Smooth muscle cell (in vitro differentiated cells): ENCODE results near the gene TUBB6. TPM values are rescaled to one million over a fixed set of nuclear protein-coding genes. Genes with fewer than 3 reads are reported as not detected.

ENCODE experiments used
- DNase-seq: peaks from one replicate; lab custom pipeline; 2025; ENCODE audit not compliant: unreplicated experiment; lab: John Stamatoyannopoulos, UW
- H2AFZ ChIP-seq: fragments of 200-600 bp; sonication (generic); 2 replicates; pipeline ENCODE4 v1.6.0; 2016; ENCODE audit warnings: antibody characterized with exemption, low read depth, mild to moderate bottlenecking
- H3F3A ChIP-seq: fragments of 200-600 bp; sonication (generic); 2 replicates; pipeline ENCODE4 v1.6.0; 2017; ENCODE audit warnings: antibody characterized with exemption, low read depth
- H3K27ac ChIP-seq: fragments of 200-600 bp; sonication (generic); 2 replicates; pipeline ENCODE4 v1.5.1; 2016; ENCODE audit warnings: low read depth, mild to moderate bottlenecking
- H3K27me3 ChIP-seq: fragments of 200-600 bp; sonication (generic); 2 replicates; pipeline ENCODE4 v1.6.1; 2016; ENCODE audit warnings: low read depth, mild to moderate bottlenecking
- H3K36me3 ChIP-seq: fragments of 200-600 bp; sonication (generic); 2 replicates; pipeline ENCODE4 v1.5.1; 2016; ENCODE audit warnings: low read depth
- H3K4me1 ChIP-seq: fragments of 200-600 bp; sonication (generic); 2 replicates; pipeline ENCODE4 v1.5.1; 2016; ENCODE audit warnings: low read depth
- H3K4me2 ChIP-seq: fragments of 200-600 bp; sonication (generic); 2 replicates; pipeline ENCODE4 v1.6.0; 2016; ENCODE audit warnings: mild to moderate bottlenecking
- H3K4me3 ChIP-seq: fragments of 200-600 bp; sonication (generic); 2 replicates; pipeline ENCODE4 v1.5.1; 2016; ENCODE audit warnings: mild to moderate bottlenecking
- H3K79me2 ChIP-seq: fragments of 200-600 bp; sonication (generic); 2 replicates; pipeline ENCODE4 v1.6.0; 2016; ENCODE audit warnings: low read depth, mild to moderate bottlenecking
- H3K9ac ChIP-seq: fragments of 200-600 bp; sonication (generic); 2 replicates; pipeline ENCODE4 v1.6.0; 2016; ENCODE audit warnings: low read depth
- H3K9me3 ChIP-seq: fragments of 200-600 bp; sonication (generic); replicated peaks from 2 replicates; pipeline ENCODE4 v1.5.1; 2016; ENCODE audit warnings: low read depth
- H4K20me1 ChIP-seq: fragments of 200-600 bp; sonication (generic); 2 replicates; pipeline ENCODE4 v1.6.0; 2016; ENCODE audit warnings: low read depth
- CTCF ChIP-seq: fragments of 200-600 bp; sonication (generic); IDR thresholded peaks from 2 replicates; pipeline ENCODE4 v1.5.1; 2017; ENCODE audit warnings: borderline replicate concordance, mild to moderate bottlenecking, antibody characterized with exemption; ENCODE audit not compliant: insufficient read depth, poor library complexity, severe bottlenecking
- WGBS: methylation state at CpG from one replicate; pipeline ENCODE4 v1.1.7; 2016; ENCODE audit warnings: low lambda C conversion rate; 5-methylcytosine and 5-hydroxymethylcytosine counted together
- polyA plus RNA-seq: library from polyadenylated mRNA; unstranded; fragments of >200 nt; fragmentation: Nextera tagmentation; extraction: Ambion mirVana; gene quantifications from 2 replicates; pipeline ENCODE4 v1.2.1, GENCODE V29; 2016
- total RNA-seq: library from RNA; depleted of rRNA; stranded (reverse); fragments of >200 nt; gene quantifications from 2 replicates; pipeline ENCODE4 v1.2.3, GENCODE V29; 2014

TUBB6 gene
- total and polyA plus RNA-seq, 2 experiments from 2014 or later = 359 to 460 TPM

DNA sequence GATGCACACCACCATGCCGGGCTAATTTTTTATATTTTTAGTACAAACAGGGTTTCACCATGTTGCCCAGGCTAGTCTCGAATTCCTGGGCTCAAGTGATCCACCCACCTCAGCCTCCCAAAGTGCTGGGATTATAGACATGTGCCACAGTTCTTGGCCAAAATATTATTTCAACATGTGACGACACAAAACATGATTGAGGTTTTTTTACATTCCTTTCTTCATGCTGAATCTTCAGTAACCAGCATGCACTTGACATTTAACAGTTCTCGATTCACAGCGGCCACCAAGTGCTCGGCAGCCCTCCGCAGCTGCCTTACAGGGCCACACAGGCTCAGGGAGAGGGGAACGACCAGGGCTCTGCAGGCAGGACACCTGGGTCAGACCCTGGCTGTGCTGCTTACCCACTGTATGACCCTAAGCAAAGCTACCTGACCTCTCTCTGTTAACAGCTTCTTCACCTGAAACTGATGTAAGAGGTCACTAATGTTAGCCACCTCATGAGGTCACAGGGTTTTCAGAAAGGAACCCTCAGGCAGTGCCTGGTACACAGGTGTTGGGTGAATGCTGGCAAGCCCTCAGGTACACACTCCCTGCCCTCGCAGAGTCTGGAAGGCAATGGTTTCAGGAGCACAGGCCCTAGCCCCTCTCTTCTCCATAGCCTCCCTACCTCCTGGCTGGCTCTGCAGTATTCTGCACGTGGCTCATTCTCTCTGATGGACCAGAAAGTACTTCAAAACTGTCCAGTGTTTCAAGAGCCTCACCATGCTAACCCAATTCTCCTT is 25.7 kb downstream of the TUBB6 start:
- Histone ChIP-seq H3K9ac (no peak overlapping the region), H3K4me2 (no peak overlapping the region), H3F3A (peaks cover under 1% of the 10 kb centered on the region), H3K79me2 (no peaks in the 10 kb centered on the region), H3K9me3 (no peaks in the 10 kb centered on the region), H2AFZ (no peak overlapping the region), H4K20me1 (peaks cover 87% of the 10 kb centered on the region), H3K4me1 (peaks cover 20% of the 10 kb centered on the region), H3K27me3 (no peaks in the 10 kb centered on the region), H3K36me3 (no peaks in the 10 kb centered on the region), H3K27ac (no peak overlapping the region), H3K4me3 (no peak overlapping the region)
- TF ChIP-seq CTCF = no peak
- DNase-seq = no peak
- WGBS = 89% methylated on average over 10 of the region's 10 CpGs

GRCh38 chr18:12334366-12334808 is 26.3 kb downstream of the TUBB6 start:
- H3K79me2 ChIP-seq = no peaks in the 10 kb centered on the region
- H3F3A ChIP-seq = no peaks in the 10 kb centered on the region
- TF ChIP-seq CTCF = no peak
- H2AFZ ChIP-seq = no peak overlapping the region
- H3K9me3 ChIP-seq = no peaks in the 10 kb centered on the region
- H3K4me2 ChIP-seq = no peak overlapping the region
- H3K36me3 ChIP-seq = no peaks in the 10 kb centered on the region
- H3K27ac ChIP-seq = no peak overlapping the region
- 74% methylated on average over 2 of the region's 2 CpGs for WGBS
- no peak overlapping the region for H3K9ac ChIP-seq
- H3K27me3 ChIP-seq = no peaks in the 10 kb centered on the region
- peaks cover 81% of the 10 kb centered on the region for H4K20me1 ChIP-seq
- DNase-seq = no peak
- no peak overlapping the region for H3K4me3 ChIP-seq
- H3K4me1 ChIP-seq = peaks cover 20% of the 10 kb centered on the region

DNA sequence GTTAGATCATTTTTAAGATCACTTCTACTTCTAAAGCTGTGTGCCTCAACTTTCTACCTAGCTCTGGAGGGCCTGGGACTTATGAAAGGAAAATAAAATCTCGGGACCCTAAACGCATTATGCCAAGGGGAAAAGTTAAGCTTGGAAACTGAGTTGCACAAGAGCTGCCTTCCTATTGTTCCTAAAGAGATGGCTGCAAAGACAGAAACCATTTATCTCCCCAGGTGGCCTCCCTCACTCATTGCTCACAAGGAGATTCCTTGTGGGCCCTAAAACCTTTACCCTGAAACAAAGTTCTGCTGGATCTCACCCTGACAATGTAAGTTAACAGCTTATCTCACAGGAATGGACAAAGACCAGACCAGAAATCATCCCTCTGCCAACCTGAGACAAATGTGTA is 26.8 kb downstream of the TUBB6 start:
- H3K27ac ChIP-seq = no peak overlapping the region
- H3K4me2 ChIP-seq = no peak overlapping the region
- no peak for DNase-seq
- H3K27me3 ChIP-seq = no peaks in the 10 kb centered on the region
- H3K9ac ChIP-seq = no peak overlapping the region
- no peaks in the 10 kb centered on the region for H3K36me3 ChIP-seq
- no peaks in the 10 kb centered on the region for H3K9me3 ChIP-seq
- 75% methylated on average over 2 of the region's 2 CpGs for WGBS
- no peaks in the 10 kb centered on the region for H3K79me2 ChIP-seq
- H3K4me1 ChIP-seq = peaks cover 20% of the 10 kb centered on the region
- no peak overlapping the region for H2AFZ ChIP-seq
- no peaks in the 10 kb centered on the region for H3F3A ChIP-seq
- peaks cover 78% of the 10 kb centered on the region for H4K20me1 ChIP-seq
- H3K4me3 ChIP-seq = no peak overlapping the region
- no peak for TF ChIP-seq CTCF

DNA sequence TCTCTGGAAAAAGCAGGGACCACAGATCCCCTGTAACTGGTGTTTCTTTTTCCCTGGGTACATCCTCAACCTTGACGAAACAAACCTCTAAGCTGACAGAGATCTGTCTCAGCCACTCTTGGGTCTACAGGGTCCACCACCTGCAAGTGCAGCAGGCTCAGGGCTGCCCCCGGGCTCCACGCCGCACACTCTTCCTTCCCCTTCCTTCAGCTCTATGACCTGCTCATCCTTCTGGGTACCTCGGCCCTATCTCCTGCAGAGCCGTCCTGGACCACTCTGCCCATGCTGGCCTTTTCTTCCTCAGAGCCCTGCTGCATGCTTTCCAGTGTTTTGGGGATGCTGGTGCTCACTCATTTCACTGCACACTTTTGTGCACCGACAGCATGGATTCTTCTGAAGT is 27.5 kb downstream of the TUBB6 start:
- no peak for TF ChIP-seq CTCF
- H2AFZ ChIP-seq = no peak overlapping the region
- peaks cover 4% of the 10 kb centered on the region for H3K36me3 ChIP-seq
- DNase-seq = no peak
- H3F3A ChIP-seq = no peaks in the 10 kb centered on the region
- H3K79me2 ChIP-seq = no peaks in the 10 kb centered on the region
- H3K4me1 ChIP-seq = peaks cover 20% of the 10 kb centered on the region
- 86% methylated on average over 7 of the region's 7 CpGs for WGBS
- peaks cover 72% of the 10 kb centered on the region for H4K20me1 ChIP-seq
- no peak overlapping the region for H3K4me3 ChIP-seq
- H3K27ac ChIP-seq = no peak overlapping the region
- H3K27me3 ChIP-seq = no peaks in the 10 kb centered on the region
- no peaks in the 10 kb centered on the region for H3K9me3 ChIP-seq
- H3K9ac ChIP-seq = no peak overlapping the region
- no peak overlapping the region for H3K4me2 ChIP-seq
